ENCODE results near the gene SPATA21.

The SPATA21 gene

GRCh38 chr1:16410803-16411202 is 26.4 kb downstream of the SPATA21 start:
- intact Hi-C loops (cut with DNase I; ENCODE audit: low total_unique reads): no loop called here
- Histone ChIP-seq H3K27ac (no peak overlapping the region), H3K9me3 (no peaks in the 10 kb centered on the region), H3K27me3 (no peaks in the 10 kb centered on the region), H3K4me3 (no peak overlapping the region), H3K4me1 (no peaks in the 10 kb centered on the region), H3K36me3 (no peaks in the 10 kb centered on the region)
- TF ChIP-seq CTCF (IDR thresholded peaks at IDR 0.05): no peak
- DNase-seq: no peak

- Histone ChIP-seq H3K9me3 (no peaks in the 10 kb centered on the region), H3K36me3 (no peaks in the 10 kb centered on the region), H3K27me3 (no peaks in the 10 kb centered on the region), H3K4me1 (no peaks in the 10 kb centered on the region), H3K27ac (no peak overlapping the region), H3K4me3 (no peak overlapping the region)
- TF ChIP-seq CTCF (IDR thresholded peaks at IDR 0.05): no peak
- DNase-seq: no peak
- intact Hi-C loops (cut with DNase I; ENCODE audit: low total_unique reads): no loop called here
Measured at GRCh38 chr1:16409536-16410152, 27.6 kb downstream of the SPATA21 start.

- no peak for DNase-seq
- Histone ChIP-seq H3K4me1 (no peaks in the 10 kb centered on the region), H3K27me3 (no peaks in the 10 kb centered on the region), H3K4me3 (no peak overlapping the region), H3K27ac (no peak overlapping the region), H3K36me3 (no peaks in the 10 kb centered on the region), H3K9me3 (no peaks in the 10 kb centered on the region)
- TF ChIP-seq CTCF (IDR thresholded peaks at IDR 0.05): no peak
- intact Hi-C loops (cut with DNase I; ENCODE audit: low total_unique reads): no loop called here
Measured at GRCh38 chr1:16406868-16407267, 30.4 kb downstream of the SPATA21 start.

GRCh38 chr1:16405441-16405840 is 31.8 kb downstream of the SPATA21 start:
- intact Hi-C loops (cut with DNase I; ENCODE audit: low total_unique reads): no loop called here
- TF ChIP-seq CTCF (IDR thresholded peaks at IDR 0.05): no peak
- Histone ChIP-seq H3K4me1 (no peaks in the 10 kb centered on the region), H3K4me3 (no peak overlapping the region), H3K27me3 (no peaks in the 10 kb centered on the region), H3K27ac (no peak overlapping the region), H3K9me3 (no peaks in the 10 kb centered on the region), H3K36me3 (peaks cover 0 to 2% (median 0%) of the 10 kb centered on the region in 3 donors)
- DNase-seq: no peak

GRCh38 chr1:16402742-16403141 is 34.5 kb downstream of the SPATA21 start:
- Histone ChIP-seq H3K27me3 (no peaks in the 10 kb centered on the region), H3K4me1 (no peaks in the 10 kb centered on the region), H3K36me3 (peaks cover 0 to 29% (median 20%) of the 10 kb centered on the region in 3 donors), H3K9me3 (no peaks in the 10 kb centered on the region), H3K27ac (no peak overlapping the region), H3K4me3 (no peak overlapping the region)
- DNase-seq: no peak
- no peak for TF ChIP-seq CTCF (IDR thresholded peaks at IDR 0.05)
- intact Hi-C loops (cut with DNase I; ENCODE audit: low total_unique reads): no loop called here
